Neural cell (in vitro differentiated cells): ENCODE measurements around the gene WDR55. TPM values are rescaled to one million over a fixed set of nuclear protein-coding genes. Genes with fewer than 3 reads are reported as not detected.

Source experiments
- H2AFZ ChIP-seq: fragments of 200-600, 300-800 bp; sonication (generic), shearing (Covaris generic); 2 replicates; pipeline ENCODE4 v1.6.0; 2014; ENCODE audit warnings: low read depth, mild to moderate bottlenecking, antibody characterized with exemption, low read length, moderate library complexity
- H3F3A ChIP-seq: fragments of 200-600 bp; shearing (Covaris generic); 2 replicates; pipeline ENCODE4 v1.6.1; 2016; ENCODE audit warnings: mild to moderate bottlenecking, moderate library complexity, mixed read lengths, antibody characterized with exemption, low read length; ENCODE audit not compliant: insufficient read depth, poor library complexity, severe bottlenecking
- H3K27ac ChIP-seq: fragments of 200-600, 300-800 bp; sonication (generic), shearing (Covaris generic); 2 replicates; pipeline ENCODE4 v1.5.1; 2014; ENCODE audit warnings: mild to moderate bottlenecking, low read length, moderate library complexity
- H3K27me3 ChIP-seq: fragments of 300-800, 200-600 bp; sonication (generic), shearing (Covaris generic); 2 replicates; pipeline ENCODE4 v1.6.0; 2014; ENCODE audit warnings: mild to moderate bottlenecking, low read depth, low read length, moderate library complexity; ENCODE audit not compliant: insufficient read depth
- H3K36me3 ChIP-seq: fragments of 300-800, 200-600 bp; sonication (generic), shearing (Covaris generic); 2 replicates; pipeline ENCODE4 v1.5.1; 2014; ENCODE audit warnings: mild to moderate bottlenecking, antibody characterized with exemption, low read length, moderate library complexity; ENCODE audit not compliant: insufficient read depth
- H3K4me2 ChIP-seq: fragments of 300-800, 200-600 bp; sonication (generic), shearing (Covaris generic); 2 replicates; pipeline ENCODE4 v1.6.0; 2014; ENCODE audit warnings: mild to moderate bottlenecking, low read length
- H3K4me3 ChIP-seq: fragments of 300-800, 200-600 bp; sonication (generic), shearing (Covaris generic); 2 replicates; pipeline ENCODE4 v1.5.1; 2014; ENCODE audit warnings: mild to moderate bottlenecking, low read length, moderate library complexity
- H3K79me2 ChIP-seq: fragments of 200-600 bp; shearing (Covaris generic); replicated peaks from 2 replicates; pipeline ENCODE4 v1.6.0; 2014; ENCODE audit warnings: mild to moderate bottlenecking, low read length, moderate library complexity; ENCODE audit not compliant: insufficient read depth
- H3K9ac ChIP-seq: fragments of 300-800, 200-600 bp; sonication (generic), shearing (Covaris generic); 2 replicates; pipeline ENCODE4 v1.6.1; 2016; ENCODE audit warnings: mild to moderate bottlenecking, low read length, mixed read lengths
- H3K9me2 ChIP-seq: fragments of 200-600 bp; shearing (Covaris generic); 2 replicates; pipeline ENCODE4 v1.6.1; 2016; ENCODE audit warnings: mild to moderate bottlenecking, low read length, mixed read lengths; ENCODE audit not compliant: insufficient read depth
- H3K9me3 ChIP-seq: fragments of 200-600, 300-800 bp; sonication (generic), shearing (Covaris generic); 2 replicates; pipeline ENCODE4 v1.6.1; 2016; ENCODE audit warnings: mild to moderate bottlenecking, mixed run types, low read length, moderate library complexity, mixed read lengths
- H4K20me1 ChIP-seq: fragments of 200-600 bp; shearing (Covaris generic); 2 replicates; pipeline ENCODE4 v1.6.1; 2016; ENCODE audit warnings: mild to moderate bottlenecking, mixed run types; ENCODE audit not compliant: insufficient read depth
- EP300 ChIP-seq: fragments of 450-650 bp; conservative IDR thresholded peaks from 2 replicates; pipeline ENCODE4 v1.6.1; 2014; ENCODE audit warnings: antibody characterized with exemption, mild to moderate bottlenecking, moderate library complexity; ENCODE audit not compliant: poor library complexity, severe bottlenecking
- EZH2 ChIP-seq: fragments of 200-600, 300-800 bp; shearing (Covaris generic), sonication (generic); IDR thresholded peaks from 2 replicates; pipeline ENCODE4 v1.6.1; 2014; ENCODE audit warnings: antibody characterized with exemption, low read length, borderline replicate concordance, mild to moderate bottlenecking; ENCODE audit not compliant: insufficient read depth, poor library complexity, severe bottlenecking
- MXI1 ChIP-seq: fragments of 450-650 bp; conservative IDR thresholded peaks from 2 replicates; pipeline ENCODE4 v1.6.1; 2014; ENCODE audit warnings: antibody characterized with exemption, mild to moderate bottlenecking; ENCODE audit not compliant: poor library complexity, severe bottlenecking
- POLR2AphosphoS5 ChIP-seq: IDR thresholded peaks from 2 replicates; pipeline ENCODE4 v1.6.1; 2012
- RAD21 ChIP-seq: fragments of 450-650 bp; conservative IDR thresholded peaks from 2 replicates; pipeline ENCODE4 v1.6.1; 2014; ENCODE audit warnings: antibody characterized with exemption, mild to moderate bottlenecking, moderate library complexity
- SMC3 ChIP-seq: fragments of 450-650 bp; conservative IDR thresholded peaks from 2 replicates; pipeline ENCODE4 v1.6.1; 2014; ENCODE audit warnings: antibody characterized with exemption, mild to moderate bottlenecking, moderate library complexity; ENCODE audit not compliant: poor library complexity
- TAF1 ChIP-seq: IDR thresholded peaks from 2 replicates; pipeline ENCODE4 v1.6.1; 2012; ENCODE audit warnings: low read depth
- polyA plus RNA-seq: library from polyadenylated mRNA; depleted of rRNA; stranded (reverse); fragments of >200 nt; gene quantifications from 2 replicates; pipeline ENCODE4 v1.2.3, GENCODE V29; 2014
- TF ChIP-seq, protein P1 (sequence below): fragments of 450-650 bp; IDR thresholded peaks from 2 replicates; pipeline ENCODE4 v1.5.1; 2014; ENCODE audit warnings: antibody characterized with exemption, mild to moderate bottlenecking, moderate library complexity; ENCODE audit not compliant: poor library complexity, severe bottlenecking
- TF ChIP-seq, protein P2 (sequence below): IDR thresholded peaks from 2 replicates; pipeline ENCODE4 v1.6.1; 2012; ENCODE audit warnings: borderline replicate concordance

WDR55 gene
- polyA plus RNA-seq, 1 donor from 2014 or later = 20.7 TPM

DNA sequence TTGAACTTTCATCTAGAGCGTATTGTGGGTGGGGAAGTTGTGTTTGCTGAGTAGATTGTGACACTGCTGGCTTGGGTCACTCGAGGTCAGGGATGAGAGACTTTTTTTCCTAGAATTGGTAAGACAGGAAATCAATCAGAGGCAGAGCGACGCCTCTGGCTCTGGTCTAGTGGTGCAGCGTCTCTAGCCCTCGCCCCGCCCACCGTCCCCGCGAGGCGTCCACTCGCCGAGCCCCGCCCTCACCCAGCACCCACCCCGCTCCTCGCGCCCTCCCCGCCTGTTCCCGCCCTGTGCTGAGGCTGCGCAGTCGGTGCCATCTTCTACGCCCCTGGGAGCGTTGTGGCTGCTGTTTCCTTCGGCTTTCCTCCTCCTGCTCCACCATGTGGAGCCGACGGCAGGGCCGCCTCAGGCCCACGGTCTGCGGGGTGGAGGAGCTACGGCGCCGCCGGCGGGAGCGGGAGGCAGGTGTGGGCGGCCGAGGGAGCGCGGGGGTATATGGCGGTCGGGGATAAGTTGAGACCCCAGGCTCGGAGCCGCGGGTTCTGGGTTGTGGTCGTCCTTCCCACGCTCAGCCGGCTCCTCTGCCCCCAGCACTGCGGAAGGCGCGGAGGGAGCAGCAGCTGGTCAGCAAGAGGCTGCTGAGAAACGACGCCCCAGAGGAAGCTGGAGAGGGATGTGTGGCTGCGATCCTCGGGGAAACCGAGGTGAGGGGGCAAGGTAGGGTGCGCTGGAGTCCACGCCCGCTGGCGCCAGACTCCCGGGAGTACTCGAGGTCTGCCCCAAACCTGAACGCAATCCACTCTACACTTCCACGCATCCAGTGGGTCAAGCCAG lies 25.3 kb upstream of the WDR55 start, which contains the start of gene TMCO6:
TMCO6 (plus strand) TSS at position 304 of the 834 bp plus-strand sequence; CDS start at position 381, 77 bp downstream.
- Histone ChIP-seq H4K20me1 (no peaks in the 10 kb centered on the region), H3K27me3 (no peaks in the 10 kb centered on the region), H3K4me2 (peak within 1 kb of the TSS; percentile 70), H3K27ac (peak within 1 kb of the TSS; percentile 44), H3K4me3 (peak within 1 kb of the TSS; percentile 81), H2AFZ (peak within 1 kb of the TSS; percentile 51), H3K9ac (peak within 1 kb of the TSS; percentile 67), H3K9me3 (no peaks in the 10 kb centered on the region), H3K36me3 (no peaks in the 10 kb centered on the region), H3K79me2 (no peaks in the 10 kb centered on the region), H3K9me2 (no peaks in the 10 kb centered on the region), H3F3A (no peaks in the 10 kb centered on the region)
- peak; percentile 84 for TF ChIP-seq MXI1
- TF ChIP-seq EP300 = no peak
- TF ChIP-seq EZH2 = no peak
- TF ChIP-seq POLR2AphosphoS5 = peak; percentile 62
- peak; percentile 22 for TF ChIP-seq SMC3
- TF ChIP-seq, protein P1, sequence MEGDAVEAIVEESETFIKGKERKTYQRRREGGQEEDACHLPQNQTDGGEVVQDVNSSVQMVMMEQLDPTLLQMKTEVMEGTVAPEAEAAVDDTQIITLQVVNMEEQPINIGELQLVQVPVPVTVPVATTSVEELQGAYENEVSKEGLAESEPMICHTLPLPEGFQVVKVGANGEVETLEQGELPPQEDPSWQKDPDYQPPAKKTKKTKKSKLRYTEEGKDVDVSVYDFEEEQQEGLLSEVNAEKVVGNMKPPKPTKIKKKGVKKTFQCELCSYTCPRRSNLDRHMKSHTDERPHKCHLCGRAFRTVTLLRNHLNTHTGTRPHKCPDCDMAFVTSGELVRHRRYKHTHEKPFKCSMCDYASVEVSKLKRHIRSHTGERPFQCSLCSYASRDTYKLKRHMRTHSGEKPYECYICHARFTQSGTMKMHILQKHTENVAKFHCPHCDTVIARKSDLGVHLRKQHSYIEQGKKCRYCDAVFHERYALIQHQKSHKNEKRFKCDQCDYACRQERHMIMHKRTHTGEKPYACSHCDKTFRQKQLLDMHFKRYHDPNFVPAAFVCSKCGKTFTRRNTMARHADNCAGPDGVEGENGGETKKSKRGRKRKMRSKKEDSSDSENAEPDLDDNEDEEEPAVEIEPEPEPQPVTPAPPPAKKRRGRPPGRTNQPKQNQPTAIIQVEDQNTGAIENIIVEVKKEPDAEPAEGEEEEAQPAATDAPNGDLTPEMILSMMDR = peak; percentile 63

DNA sequence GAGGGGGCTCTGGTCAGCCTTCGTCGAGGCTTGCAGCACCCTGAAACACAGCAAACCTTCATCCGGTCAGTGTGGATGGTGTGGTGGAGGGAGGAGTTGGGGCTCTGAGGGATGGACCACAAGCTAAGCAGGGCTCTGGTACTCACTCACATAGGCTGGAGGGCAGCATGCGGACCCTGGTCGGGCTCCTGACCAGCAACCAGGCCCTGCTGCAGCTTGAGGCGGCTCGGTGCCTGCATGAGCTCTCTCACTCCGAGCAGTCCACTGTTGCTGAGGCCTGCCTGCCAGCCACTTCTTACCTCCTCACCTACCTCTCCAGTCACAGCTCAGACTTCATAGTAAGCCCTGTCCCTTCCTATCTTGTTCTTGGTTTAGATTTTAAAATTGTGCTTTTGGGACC lies 23.0 kb upstream of the WDR55 start:
- Histone ChIP-seq H3K4me3 (no peak overlapping the region), H3K79me2 (peaks cover 6% of the 10 kb centered on the region), H4K20me1 (no peaks in the 10 kb centered on the region), H3K4me2 (no peak overlapping the region), H3K27me3 (no peaks in the 10 kb centered on the region), H3K36me3 (no peaks in the 10 kb centered on the region), H3F3A (no peaks in the 10 kb centered on the region), H3K9ac (no peak overlapping the region), H3K9me2 (no peaks in the 10 kb centered on the region), H3K9me3 (no peaks in the 10 kb centered on the region), H3K27ac (no peak overlapping the region), H2AFZ (no peak overlapping the region)
- TF ChIP-seq EP300 = no peak
- TF ChIP-seq TAF1 = no peak
- TF ChIP-seq SMC3 = no peak
- TF ChIP-seq, protein P1 = no peak
- no peak for TF ChIP-seq POLR2AphosphoS5
- TF ChIP-seq, protein P2, sequence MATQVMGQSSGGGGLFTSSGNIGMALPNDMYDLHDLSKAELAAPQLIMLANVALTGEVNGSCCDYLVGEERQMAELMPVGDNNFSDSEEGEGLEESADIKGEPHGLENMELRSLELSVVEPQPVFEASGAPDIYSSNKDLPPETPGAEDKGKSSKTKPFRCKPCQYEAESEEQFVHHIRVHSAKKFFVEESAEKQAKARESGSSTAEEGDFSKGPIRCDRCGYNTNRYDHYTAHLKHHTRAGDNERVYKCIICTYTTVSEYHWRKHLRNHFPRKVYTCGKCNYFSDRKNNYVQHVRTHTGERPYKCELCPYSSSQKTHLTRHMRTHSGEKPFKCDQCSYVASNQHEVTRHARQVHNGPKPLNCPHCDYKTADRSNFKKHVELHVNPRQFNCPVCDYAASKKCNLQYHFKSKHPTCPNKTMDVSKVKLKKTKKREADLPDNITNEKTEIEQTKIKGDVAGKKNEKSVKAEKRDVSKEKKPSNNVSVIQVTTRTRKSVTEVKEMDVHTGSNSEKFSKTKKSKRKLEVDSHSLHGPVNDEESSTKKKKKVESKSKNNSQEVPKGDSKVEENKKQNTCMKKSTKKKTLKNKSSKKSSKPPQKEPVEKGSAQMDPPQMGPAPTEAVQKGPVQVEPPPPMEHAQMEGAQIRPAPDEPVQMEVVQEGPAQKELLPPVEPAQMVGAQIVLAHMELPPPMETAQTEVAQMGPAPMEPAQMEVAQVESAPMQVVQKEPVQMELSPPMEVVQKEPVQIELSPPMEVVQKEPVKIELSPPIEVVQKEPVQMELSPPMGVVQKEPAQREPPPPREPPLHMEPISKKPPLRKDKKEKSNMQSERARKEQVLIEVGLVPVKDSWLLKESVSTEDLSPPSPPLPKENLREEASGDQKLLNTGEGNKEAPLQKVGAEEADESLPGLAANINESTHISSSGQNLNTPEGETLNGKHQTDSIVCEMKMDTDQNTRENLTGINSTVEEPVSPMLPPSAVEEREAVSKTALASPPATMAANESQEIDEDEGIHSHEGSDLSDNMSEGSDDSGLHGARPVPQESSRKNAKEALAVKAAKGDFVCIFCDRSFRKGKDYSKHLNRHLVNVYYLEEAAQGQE = no peak
- TF ChIP-seq EZH2 = no peak
- TF ChIP-seq RAD21 = no peak
- no peak for TF ChIP-seq MXI1
